ENCODE measurements around the gene GALNT18. TPM values are rescaled to one million over a fixed set of nuclear protein-coding genes. Genes with fewer than 3 reads are reported as not detected.

The GALNT18 gene
- total RNA-seq, 1 experiment from 2014 or later = 1.7 TPM

DNA sequence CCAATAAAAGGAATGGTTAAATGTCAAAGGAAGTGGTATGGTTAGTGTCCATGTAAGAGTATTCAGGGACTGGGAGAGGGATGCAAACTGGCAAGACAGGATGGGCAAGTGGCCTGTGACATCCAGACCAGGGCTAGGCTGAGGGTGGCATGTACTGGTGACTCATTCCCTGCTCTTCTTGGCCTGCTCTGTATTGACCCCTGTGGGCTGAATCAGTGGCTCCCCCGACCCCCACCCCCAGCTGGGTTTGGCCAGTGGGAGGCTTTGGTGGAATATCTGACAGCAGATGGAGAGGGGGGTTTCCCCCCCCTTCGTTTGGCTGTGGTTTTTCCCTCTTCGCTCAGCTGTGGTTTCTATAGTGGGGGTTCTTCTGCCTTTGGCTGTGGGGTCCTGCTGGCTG lies 356.5 kb downstream of the GALNT18 start:
- Histone ChIP-seq H3K9me3 (ENCODE audit: control insufficient read depth, low read depth, low read length) (no peaks in the 10 kb centered on the region), H2BK15ac (ENCODE audit: low read depth, low read length) (no peak overlapping the region), H3K27me3 (ENCODE audit: insufficient read depth, low read length) (no peaks in the 10 kb centered on the region), H2AFZ (ENCODE audit: low read length) (no peak overlapping the region), H3T11ph (ENCODE audit: low read length) (no peak overlapping the region), H2BK5ac (ENCODE audit: insufficient read length, low read length) (no peak overlapping the region), H3K27ac (ENCODE audit: insufficient read length, low read depth, low read length) (no peak overlapping the region), H3K4me2 (ENCODE audit: insufficient read depth, insufficient read length, low read length) (no peak overlapping the region), H2BK12ac (ENCODE audit: insufficient read length, low read depth, low read length) (no peak overlapping the region), H3K23me2 (ENCODE audit: insufficient read length, low read depth, low read length, poor library complexity, severe bottlenecking) (no peaks in the 10 kb centered on the region), H2BK120ac (ENCODE audit: low read depth, low read length, poor library complexity, severe bottlenecking) (no peak overlapping the region), H2BK20ac (ENCODE audit: low read depth, low read length, poor library complexity, severe bottlenecking) (no peak overlapping the region), H3K4me1 (ENCODE audit: insufficient read depth, low read length) (no peaks in the 10 kb centered on the region), H3K9ac (ENCODE audit: extremely low read depth, insufficient read length, low read length) (no peak overlapping the region), H3K14ac (ENCODE audit: insufficient read depth, low read length) (no peak overlapping the region), H3K23ac (ENCODE audit: insufficient read length, low read depth, low read length) (no peak overlapping the region), H3K56ac (ENCODE audit: insufficient read length, low read depth, low read length) (no peak overlapping the region), H4K20me1 (ENCODE audit: control insufficient read depth, insufficient read depth, insufficient read length) (no peaks in the 10 kb centered on the region), H4K8ac (replicated peaks; ENCODE audit: insufficient read length, low read depth, low read length) (no peak overlapping the region), H2AK5ac (ENCODE audit: insufficient read length, low read length) (no peak overlapping the region), H3K79me2 (ENCODE audit: insufficient read depth, low read length) (no peaks in the 10 kb centered on the region), H4K91ac (ENCODE audit: insufficient read length, low read depth, low read length) (no peak overlapping the region), H3K4ac (ENCODE audit: low read depth, low read length) (no peak overlapping the region), H3K18ac (ENCODE audit: insufficient read length, low read depth, low read length) (no peak overlapping the region), H3K79me1 (ENCODE audit: insufficient read depth, low read depth, low read length, poor library complexity, severe bottlenecking) (no peaks in the 10 kb centered on the region), H4K5ac (ENCODE audit: insufficient read length, low read depth, low read length) (no peak overlapping the region)
- Mint-ChIP-seq H3K9me3 (no peaks in the 10 kb centered on the region), H3K4me1 (peaks cover 18 to 19% of the 10 kb centered on the region in 2 experiments), H3K27ac (no peak overlapping the region), H3K36me3 (ENCODE audit: insufficient read depth in 1 of 3, low read depth in 3 of 3) (no peaks in the 10 kb centered on the region), H3K27me3 (ENCODE audit: low read depth) (no peaks in the 10 kb centered on the region), H3K4me3 (no peak overlapping the region; a peak in 1 of 5 replicates)
- no peak for DNase-seq
- TF ChIP-seq, protein P1, sequence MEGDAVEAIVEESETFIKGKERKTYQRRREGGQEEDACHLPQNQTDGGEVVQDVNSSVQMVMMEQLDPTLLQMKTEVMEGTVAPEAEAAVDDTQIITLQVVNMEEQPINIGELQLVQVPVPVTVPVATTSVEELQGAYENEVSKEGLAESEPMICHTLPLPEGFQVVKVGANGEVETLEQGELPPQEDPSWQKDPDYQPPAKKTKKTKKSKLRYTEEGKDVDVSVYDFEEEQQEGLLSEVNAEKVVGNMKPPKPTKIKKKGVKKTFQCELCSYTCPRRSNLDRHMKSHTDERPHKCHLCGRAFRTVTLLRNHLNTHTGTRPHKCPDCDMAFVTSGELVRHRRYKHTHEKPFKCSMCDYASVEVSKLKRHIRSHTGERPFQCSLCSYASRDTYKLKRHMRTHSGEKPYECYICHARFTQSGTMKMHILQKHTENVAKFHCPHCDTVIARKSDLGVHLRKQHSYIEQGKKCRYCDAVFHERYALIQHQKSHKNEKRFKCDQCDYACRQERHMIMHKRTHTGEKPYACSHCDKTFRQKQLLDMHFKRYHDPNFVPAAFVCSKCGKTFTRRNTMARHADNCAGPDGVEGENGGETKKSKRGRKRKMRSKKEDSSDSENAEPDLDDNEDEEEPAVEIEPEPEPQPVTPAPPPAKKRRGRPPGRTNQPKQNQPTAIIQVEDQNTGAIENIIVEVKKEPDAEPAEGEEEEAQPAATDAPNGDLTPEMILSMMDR (conservative IDR thresholded peaks at IDR 0.05) = no peak
- no CpG with 5 or more reads among the region's 3 CpGs for WGBS (ENCODE audit: extremely low coverage, insufficient read length, low lambda C conversion rate)
